Natural killer cell treated with Interleukin-12 subunit alpha and Interleukin-12 subunit beta and Interleukin-15 and Interleukin-18, amount 100 ng/mL, for 72 hours (primary cell): ENCODE data around the gene SMOC2. TPM values are rescaled to one million over a fixed set of nuclear protein-coding genes. Genes with fewer than 3 reads are reported as not detected.
"Not testable (repeated sequence)": the region's sequence is repeated elsewhere in the genome, so short reads cannot be mapped to it uniquely, and the experiment has no call there.

Source experiments
- ATAC-seq, 2 donors: fragments of 150-1000 bp; cut with Tn5 transposase in 1 of 2; sonication (Bioruptor Pico), chemical (Tn5 transposase) in 1 of 2; 2 replicates each; pipeline ENCODE4 v1.10.0; 2021
- DNase-seq: peaks from one replicate; pipeline ENCODE4 v3.0.0; 2022; ENCODE audit warnings: low spot score
- H3K27ac Mint-ChIP-seq, 2 donors: 1 replicate in 1 of 2; 2 replicates in 1 of 2; pipeline ENCODE4 v1.8.0; 2022; ENCODE audit warnings: mixed read lengths in 2 of 2, mild to moderate bottlenecking in 1 of 2, moderate library complexity in 1 of 2
- H3K27me3 Mint-ChIP-seq, 2 donors: 1 replicate in 1 of 2; 2 replicates in 1 of 2; pipeline ENCODE4 v1.8.0; 2022; ENCODE audit warnings: mixed read lengths in 2 of 2
- H3K36me3 Mint-ChIP-seq: one replicate; pipeline ENCODE4 v1.8.0; 2022; ENCODE audit warnings: mixed read lengths
- H3K4me1 Mint-ChIP-seq, 2 donors: 1 replicate in 1 of 2; 2 replicates in 1 of 2; pipeline ENCODE4 v1.8.0; 2022; ENCODE audit warnings: low read depth in 2 of 2, mixed read lengths in 2 of 2, mild to moderate bottlenecking in 1 of 2
- H3K4me3 Mint-ChIP-seq: one replicate; pipeline ENCODE4 v1.8.0; 2022; ENCODE audit warnings: mixed read lengths
- H3K9me3 Mint-ChIP-seq: 2 replicates; pipeline ENCODE4 v1.8.0; 2022; ENCODE audit warnings: mixed read lengths
- total RNA-seq, 2 donors: library from RNA; stranded (reverse); gene quantifications; one replicate each; pipeline ENCODE4 v1.2.3, GENCODE V29; 2022

The SMOC2 gene
- total RNA-seq, 2 donors from 2014 or later: not detected

GRCh38 chr6:168565112-168565511 lies 124.1 kb downstream of the SMOC2 start:
- ATAC-seq (no peak), DNase-seq (no peak)
- no peaks in the 10 kb centered on the region for H3K4me1 Mint-ChIP-seq
- no peaks in the 10 kb centered on the region for H3K9me3 Mint-ChIP-seq
- H3K36me3 Mint-ChIP-seq: no peaks in the 10 kb centered on the region
- no peak overlapping the region for H3K4me3 Mint-ChIP-seq
- H3K27me3 Mint-ChIP-seq: peaks cover 0 to 15% of the 10 kb centered on the region in 2 donors
- no peak overlapping the region for H3K27ac Mint-ChIP-seq

DNA sequence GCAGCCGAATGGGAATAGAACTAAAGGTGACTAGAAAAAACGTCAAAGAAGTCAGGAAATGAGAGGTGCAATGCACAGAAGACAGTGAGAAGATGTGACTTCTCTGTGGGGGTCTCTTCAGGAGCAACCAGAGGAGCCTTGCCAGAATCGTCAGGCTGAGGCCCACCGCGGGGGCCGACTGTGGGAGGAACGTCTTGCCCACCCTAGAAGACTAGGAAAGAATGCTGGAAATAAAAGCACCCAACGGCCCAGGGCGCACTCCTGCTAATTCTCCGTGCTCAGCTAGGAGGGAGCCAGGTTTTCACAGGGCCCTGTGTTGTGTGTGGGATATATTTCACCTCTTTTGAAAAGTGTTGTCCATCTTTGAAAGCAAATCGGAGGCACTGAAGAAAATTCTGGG lies 129.2 kb downstream of the SMOC2 start:
- Mint-ChIP-seq H3K27ac (no peak overlapping the region), H3K4me3 (no peak overlapping the region), H3K27me3 (peaks cover 0 to 10% of the 10 kb centered on the region in 2 donors), H3K9me3 (no peaks in the 10 kb centered on the region), H3K36me3 (no peaks in the 10 kb centered on the region), H3K4me1 (no peaks in the 10 kb centered on the region)
- DNase-seq (no peak), ATAC-seq (no peak)

DNA sequence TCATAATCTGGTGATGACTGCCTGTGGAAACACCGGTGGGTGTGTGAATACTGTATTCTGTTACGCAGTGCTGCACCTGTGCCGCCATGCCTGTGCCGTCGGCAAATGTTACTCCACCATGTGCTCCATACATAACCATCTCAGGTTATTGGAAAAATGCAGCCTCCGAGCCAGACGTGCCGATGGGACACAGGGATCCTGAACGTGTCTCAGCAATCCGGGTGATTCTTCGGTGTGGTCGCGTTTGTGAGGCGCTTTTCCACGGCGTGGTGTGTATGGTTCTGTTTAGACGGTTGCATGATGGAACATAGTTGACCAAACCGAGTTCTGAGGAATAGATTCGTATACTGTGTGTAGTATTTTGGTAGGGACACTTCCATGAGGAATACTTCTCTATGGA lies 130.3 kb downstream of the SMOC2 start:
- H3K36me3 Mint-ChIP-seq: no peaks in the 10 kb centered on the region

GRCh38 chr6:168573276-168573835 lies 132.4 kb downstream of the SMOC2 start:
- not testable (repeated sequence) for H3K27ac Mint-ChIP-seq, H3K4me3 Mint-ChIP-seq, H3K36me3 Mint-ChIP-seq, ATAC-seq, H3K4me1 Mint-ChIP-seq, DNase-seq, H3K9me3 Mint-ChIP-seq
- peaks cover 0 to 15% of the 10 kb centered on the region in 2 donors for H3K27me3 Mint-ChIP-seq

More for the DNA sequence above, 130.3 kb downstream of the SMOC2 start:
- no peak overlapping the region for H3K27ac Mint-ChIP-seq
- H3K27me3 Mint-ChIP-seq: peaks cover 0 to 9% of the 10 kb centered on the region in 2 donors
- DNase-seq (no peak), ATAC-seq (no peak)
- H3K4me1 Mint-ChIP-seq: no peaks in the 10 kb centered on the region
- H3K4me3 Mint-ChIP-seq: no peak overlapping the region
- no peaks in the 10 kb centered on the region for H3K9me3 Mint-ChIP-seq

GRCh38 chr6:168574075-168574698 lies 133.2 kb downstream of the SMOC2 start:
- H3K36me3 Mint-ChIP-seq: no peaks in the 10 kb centered on the region
- no peaks in the 10 kb centered on the region for H3K4me1 Mint-ChIP-seq
- H3K27me3 Mint-ChIP-seq: peaks cover 0 to 12% of the 10 kb centered on the region in 2 donors
- no peaks in the 10 kb centered on the region for H3K9me3 Mint-ChIP-seq
- no peak for DNase-seq
- no peak overlapping the region for H3K27ac Mint-ChIP-seq
- no peak overlapping the region for H3K4me3 Mint-ChIP-seq
- ATAC-seq: peak in 1 of 2 donors; percentile 28

GRCh38 chr6:168574699-168575195 lies 133.8 kb downstream of the SMOC2 start:
- Mint-ChIP-seq H3K9me3 (no peaks in the 10 kb centered on the region), H3K4me3 (no peak overlapping the region), H3K27ac (no peak overlapping the region), H3K27me3 (peaks cover 0 to 9% of the 10 kb centered on the region in 2 donors), H3K4me1 (no peaks in the 10 kb centered on the region), H3K36me3 (no peaks in the 10 kb centered on the region)
- DNase-seq: no peak
- ATAC-seq: no peak

DNA sequence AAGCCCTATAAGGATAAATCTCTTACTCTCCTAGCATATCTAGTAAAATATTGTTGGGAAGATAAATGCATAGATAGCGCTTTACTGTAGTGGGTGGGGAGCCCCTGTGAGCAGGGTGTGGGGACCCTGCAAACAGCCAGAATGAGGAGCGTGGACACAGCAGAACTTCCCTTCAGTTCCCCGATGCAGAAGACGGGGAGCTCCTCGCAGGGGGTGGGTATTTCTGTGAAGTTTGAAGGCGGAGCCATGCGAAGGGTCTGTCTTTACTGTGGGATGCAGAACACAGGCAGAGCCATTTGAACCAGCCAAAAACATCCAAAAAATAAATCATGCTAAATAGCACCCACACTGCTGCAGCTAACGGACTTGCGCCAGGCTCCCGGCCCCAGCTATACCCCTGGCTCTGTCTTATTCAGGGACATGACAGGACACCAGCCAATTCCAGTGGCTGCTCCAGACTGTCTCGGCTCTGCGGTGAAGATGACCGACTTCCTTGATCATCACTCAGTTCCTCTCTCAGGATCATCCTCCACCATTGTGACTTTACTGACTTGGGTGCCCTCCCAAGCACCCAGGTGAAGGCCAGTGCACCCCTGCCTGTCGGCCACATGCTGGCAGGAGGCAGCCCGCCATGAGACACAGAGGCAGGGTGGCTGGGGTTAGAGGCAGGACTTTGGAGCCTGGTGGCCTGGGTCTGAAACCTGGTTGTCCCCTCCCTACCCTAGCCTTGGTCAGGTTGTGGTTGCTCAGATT lies 134.5 kb downstream of the SMOC2 start:
- no peaks in the 10 kb centered on the region for H3K9me3 Mint-ChIP-seq
- H3K27ac Mint-ChIP-seq: no peak overlapping the region
- DNase-seq: no peak
- H3K4me1 Mint-ChIP-seq: no peaks in the 10 kb centered on the region
- H3K36me3 Mint-ChIP-seq: no peaks in the 10 kb centered on the region
- no peak for ATAC-seq
- peaks cover 0 to 7% of the 10 kb centered on the region in 2 donors for H3K27me3 Mint-ChIP-seq
- H3K4me3 Mint-ChIP-seq: no peak overlapping the region

- H3K27me3 Mint-ChIP-seq: peaks cover 0 to 7% of the 10 kb centered on the region in 2 donors
- H3K4me3 Mint-ChIP-seq: no peak overlapping the region
- no peak overlapping the region for H3K27ac Mint-ChIP-seq
- ATAC-seq (no peak), DNase-seq (no peak)
- no peaks in the 10 kb centered on the region for H3K36me3 Mint-ChIP-seq
- H3K4me1 Mint-ChIP-seq: no peaks in the 10 kb centered on the region
- no peaks in the 10 kb centered on the region for H3K9me3 Mint-ChIP-seq
These were observed 135.4 kb downstream of the SMOC2 start for GRCh38 chr6:168576388-168576787.

DNA sequence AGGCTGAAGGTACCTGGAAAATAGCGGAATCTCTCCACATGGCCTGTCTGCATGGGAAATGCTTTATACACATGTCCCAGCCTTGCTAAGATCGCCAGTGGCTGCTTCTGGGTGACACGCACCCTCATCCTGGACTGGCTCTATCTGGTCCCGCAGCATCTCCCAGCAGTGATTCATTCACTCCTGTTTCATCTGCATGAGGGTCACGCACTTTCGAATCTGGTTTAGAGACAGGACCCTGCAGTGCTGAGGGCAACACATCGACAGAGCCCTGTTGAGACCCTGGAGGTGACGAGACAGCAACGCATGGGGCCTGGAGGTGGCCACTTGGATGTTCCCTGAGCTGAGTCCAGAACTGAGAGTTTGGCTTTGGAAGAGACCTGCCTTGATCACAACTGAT lies 136.5 kb downstream of the SMOC2 start:
- no peak for ATAC-seq
- Mint-ChIP-seq H3K4me3 (no peak overlapping the region), H3K27me3 (peaks cover 0 to 7% of the 10 kb centered on the region in 2 donors), H3K4me1 (no peaks in the 10 kb centered on the region), H3K27ac (no peak overlapping the region), H3K36me3 (no peaks in the 10 kb centered on the region), H3K9me3 (no peaks in the 10 kb centered on the region)
- no peak for DNase-seq

DNA sequence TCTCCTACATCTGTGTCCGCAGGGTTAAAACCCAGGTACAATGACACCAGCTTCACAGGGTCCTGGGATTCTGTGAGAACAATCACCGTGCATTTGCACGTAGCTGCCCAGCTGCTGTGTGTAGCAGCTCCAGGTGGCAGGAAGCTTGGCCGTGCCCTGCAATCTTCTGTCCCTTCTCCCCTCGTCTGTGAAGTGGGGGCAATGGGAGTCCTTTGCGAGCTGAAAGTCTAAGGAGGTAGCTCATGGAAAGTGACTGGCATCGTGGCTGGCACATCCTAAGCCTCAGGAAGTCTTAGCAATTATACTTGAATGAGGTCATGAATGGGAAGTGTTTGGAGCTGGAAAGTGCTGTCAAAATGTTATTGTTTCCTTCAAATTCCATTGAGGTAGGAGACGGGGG lies 137.1 kb downstream of the SMOC2 start:
- Mint-ChIP-seq H3K36me3 (no peaks in the 10 kb centered on the region), H3K27ac (no peak overlapping the region)
- DNase-seq: no peak

GRCh38 chr6:168581236-168581635 lies 140.3 kb downstream of the SMOC2 start:
- H3K4me3 Mint-ChIP-seq: no peak overlapping the region
- no peak for DNase-seq
- H3K4me1 Mint-ChIP-seq: no peaks in the 10 kb centered on the region
- H3K36me3 Mint-ChIP-seq: no peaks in the 10 kb centered on the region
- ATAC-seq: no peak
- peaks cover 0 to 6% of the 10 kb centered on the region in 2 donors for H3K27me3 Mint-ChIP-seq
- no peak overlapping the region for H3K27ac Mint-ChIP-seq
- H3K9me3 Mint-ChIP-seq: no peaks in the 10 kb centered on the region

More for the DNA sequence above, 137.1 kb downstream of the SMOC2 start:
- H3K27me3 Mint-ChIP-seq: peaks cover 0 to 7% of the 10 kb centered on the region in 2 donors
- ATAC-seq: no peak
- no peaks in the 10 kb centered on the region for H3K4me1 Mint-ChIP-seq
- H3K4me3 Mint-ChIP-seq: no peak overlapping the region
- no peaks in the 10 kb centered on the region for H3K9me3 Mint-ChIP-seq

DNA sequence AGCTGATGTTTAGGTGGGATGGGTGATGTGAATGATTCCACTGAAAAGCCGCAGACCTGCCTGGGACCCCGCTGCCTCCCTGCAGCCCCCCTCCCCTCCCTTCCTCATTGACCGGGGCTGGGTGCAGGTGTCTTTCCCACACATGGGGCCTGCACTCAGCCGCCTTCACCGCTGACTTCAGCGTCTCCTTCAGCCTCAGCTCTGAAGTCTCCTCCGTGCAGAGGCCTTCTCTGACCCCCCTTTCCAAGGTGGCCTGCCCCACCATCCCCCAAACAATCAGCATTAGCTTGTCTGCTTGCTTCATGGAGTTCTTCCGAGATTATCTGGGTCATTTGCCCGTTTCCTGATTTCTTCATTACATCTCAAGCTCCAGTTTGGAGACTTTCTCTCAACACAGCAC lies 140.7 kb downstream of the SMOC2 start:
- ATAC-seq (no peak), DNase-seq (no peak)
- Mint-ChIP-seq H3K4me3 (no peak overlapping the region), H3K27ac (no peak overlapping the region), H3K36me3 (no peaks in the 10 kb centered on the region), H3K9me3 (no peaks in the 10 kb centered on the region), H3K27me3 (peaks cover 0 to 3% of the 10 kb centered on the region in 2 donors), H3K4me1 (no peaks in the 10 kb centered on the region)

GRCh38 chr6:168582571-168582981 lies 141.6 kb downstream of the SMOC2 start:
- DNase-seq (no peak), ATAC-seq (no peak)
- Mint-ChIP-seq H3K36me3 (no peaks in the 10 kb centered on the region), H3K4me3 (no peak overlapping the region), H3K4me1 (no peaks in the 10 kb centered on the region), H3K27me3 (peaks cover 0 to 4% of the 10 kb centered on the region in 2 donors), H3K9me3 (no peaks in the 10 kb centered on the region), H3K27ac (no peak overlapping the region)

DNA sequence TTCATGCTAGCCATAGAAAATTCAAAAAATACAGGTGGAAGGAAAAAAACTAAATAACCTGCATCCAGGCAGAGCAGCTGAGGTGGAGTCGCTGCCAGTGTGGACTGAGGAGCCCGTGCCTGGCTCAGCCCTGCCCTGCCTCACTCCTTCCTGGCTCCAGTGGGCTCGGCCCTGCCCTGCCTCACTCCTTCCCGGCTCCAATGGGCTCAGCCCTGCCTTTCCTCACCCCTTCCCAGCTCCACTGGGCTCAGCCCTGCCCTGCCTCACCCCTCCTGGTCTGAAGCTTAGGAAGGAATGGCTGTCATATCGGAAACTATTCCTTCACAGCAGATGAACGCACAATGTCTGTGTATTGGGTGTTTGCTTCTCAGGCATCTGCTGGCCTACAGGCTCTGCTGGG lies 142.1 kb downstream of the SMOC2 start:
- no peaks in the 10 kb centered on the region for H3K36me3 Mint-ChIP-seq
- H3K27ac Mint-ChIP-seq: no peak overlapping the region
- H3K27me3 Mint-ChIP-seq: peaks cover 0 to 4% of the 10 kb centered on the region in 2 donors
- H3K9me3 Mint-ChIP-seq: no peaks in the 10 kb centered on the region
- DNase-seq: no peak
- no peaks in the 10 kb centered on the region for H3K4me1 Mint-ChIP-seq
- ATAC-seq: peak in 1 of 2 donors; percentile 33
- no peak overlapping the region for H3K4me3 Mint-ChIP-seq
